ENCODE data around the gene PACS2. TPM values are rescaled to one million over a fixed set of nuclear protein-coding genes. Genes with fewer than 3 reads are reported as not detected.

PACS2 gene
- 49.7 and 57.7 TPM in 2 replicates for total RNA-seq (2022)
- percentile 47 among the genes with signal in this experiment for Bru-seq, nascent RNA
- BruChase-seq, experiment 1, labeled RNA remaining after a 6-hour chase, result percentile 60 among the genes with signal in this experiment
- percentile 52 among the genes with signal in this experiment for BruChase-seq, experiment 2, labeled RNA remaining after a 2-hour chase
- long read RNA-seq, transcript PACS2-201 (24 exons, 3,708 nt), result major isoform, 70 of 150 reads
- long read RNA-seq, partial matches to known transcripts, result 16 of 150 reads
- long read RNA-seq, other reads (novel, unspliced or antisense), result 64 of 150 reads

- no peak for TF ChIP-seq CTCF (IDR thresholded peaks at IDR 0.05; ENCODE audit: unreplicated experiment)
- intact Hi-C loops (cut with micrococcal nuclease), result loop anchor here (5.0 kb wide), 1 partner anchor 38 kb away; no protein-coding TSS in a partner anchor
- peak within 1 kb of the TSS; percentile 84 for H3K4me3 Mint-ChIP-seq (ENCODE audit: unreplicated experiment)
- peak; percentile 72 for DNase-seq (ENCODE audit: unreplicated experiment)
- POLR2A ChIA-PET, result interaction anchor here (0.6 to 2.3 kb wide), 6 partner anchors 9 to 342 kb away, joined by 3 to 29 read pairs (median 4); partner anchors contain the start of genes BRF1 and JAG2
- peak within 1 kb of the TSS; percentile 3 for H3K27ac Mint-ChIP-seq (ENCODE audit: low read depth, unreplicated experiment)
- H3K9me3 Mint-ChIP-seq (ENCODE audit: unreplicated experiment), result no peaks in the 10 kb centered on the region
- H3K27me3 Mint-ChIP-seq (ENCODE audit: insufficient read depth, unreplicated experiment), result no peaks in the 10 kb centered on the region
- peaks cover 6% of the 10 kb centered on the region for H3K36me3 Mint-ChIP-seq (ENCODE audit: insufficient read depth, unreplicated experiment)
- peaks cover 6% of the 10 kb centered on the region for H3K4me1 Mint-ChIP-seq (ENCODE audit: insufficient read depth, unreplicated experiment)
- CTCF ChIA-PET, result interaction anchor here (1.4 to 1.6 kb wide), 2 partner anchors 37 to 176 kb away, joined by 3 to 6 read pairs; no protein-coding TSS in a partner anchor
- BruUV-seq (replicated peaks), result no TSS peak
Observed at GRCh38 chr14:105314287-105315200, at the start of gene PACS2. Gene PACS2, plus strand, starts transcription at chr14:105314748. Its CDS starts 171 bp downstream, at chr14:105314919.

GRCh38 chr14:105267820-105268548, 46.6 kb upstream of the PACS2 start:
- CTCF ChIA-PET, result interaction anchor here (0.6 kb wide), 1 partner anchor 13 kb away, joined by 3 read pairs; no protein-coding TSS in a partner anchor
- intact Hi-C loops (cut with micrococcal nuclease), result no loop called here
- H3K27ac Mint-ChIP-seq (ENCODE audit: low read depth, unreplicated experiment), result no peak overlapping the region

GRCh38 chr14:105268736-105269354, 45.7 kb upstream of the PACS2 start:
- DNase-seq (ENCODE audit: unreplicated experiment), result no peak
- TF ChIP-seq CTCF (IDR thresholded peaks at IDR 0.05; ENCODE audit: unreplicated experiment), result no peak
- CTCF ChIA-PET, result interaction anchor here (0.6 to 0.7 kb wide), 3 partner anchors 18 to 293 kb away, joined by 3 to 4 read pairs (median 3); no protein-coding TSS in a partner anchor
- no peaks in the 10 kb centered on the region for H3K4me1 Mint-ChIP-seq (ENCODE audit: insufficient read depth, unreplicated experiment)
- no peaks in the 10 kb centered on the region for H3K27me3 Mint-ChIP-seq (ENCODE audit: insufficient read depth, unreplicated experiment)
- POLR2A ChIA-PET, result no interaction called here
- H3K4me3 Mint-ChIP-seq (ENCODE audit: unreplicated experiment), result no peak overlapping the region
- H3K36me3 Mint-ChIP-seq (ENCODE audit: insufficient read depth, unreplicated experiment), result peaks cover 44% of the 10 kb centered on the region
- H3K27ac Mint-ChIP-seq (ENCODE audit: low read depth, unreplicated experiment), result no peak overlapping the region
- no TSS peak for BruUV-seq (replicated peaks)
- H3K9me3 Mint-ChIP-seq (ENCODE audit: unreplicated experiment), result no peaks in the 10 kb centered on the region
- intact Hi-C loops (cut with micrococcal nuclease), result no loop called here

More at GRCh38 chr14:105267820-105268548, 46.6 kb upstream of the PACS2 start:
- TF ChIP-seq CTCF (IDR thresholded peaks at IDR 0.05; ENCODE audit: unreplicated experiment), result no peak
- POLR2A ChIA-PET, result no interaction called here
- no peaks in the 10 kb centered on the region for H3K4me1 Mint-ChIP-seq (ENCODE audit: insufficient read depth, unreplicated experiment)
- no TSS peak for BruUV-seq (replicated peaks)
- H3K27me3 Mint-ChIP-seq (ENCODE audit: insufficient read depth, unreplicated experiment), result no peaks in the 10 kb centered on the region
- H3K4me3 Mint-ChIP-seq (ENCODE audit: unreplicated experiment), result no peak overlapping the region
- no peak for DNase-seq (ENCODE audit: unreplicated experiment)
- peaks cover 51% of the 10 kb centered on the region for H3K36me3 Mint-ChIP-seq (ENCODE audit: insufficient read depth, unreplicated experiment)
- no peaks in the 10 kb centered on the region for H3K9me3 Mint-ChIP-seq (ENCODE audit: unreplicated experiment)
